ENCODE data around the gene ZNF624.

DNA sequence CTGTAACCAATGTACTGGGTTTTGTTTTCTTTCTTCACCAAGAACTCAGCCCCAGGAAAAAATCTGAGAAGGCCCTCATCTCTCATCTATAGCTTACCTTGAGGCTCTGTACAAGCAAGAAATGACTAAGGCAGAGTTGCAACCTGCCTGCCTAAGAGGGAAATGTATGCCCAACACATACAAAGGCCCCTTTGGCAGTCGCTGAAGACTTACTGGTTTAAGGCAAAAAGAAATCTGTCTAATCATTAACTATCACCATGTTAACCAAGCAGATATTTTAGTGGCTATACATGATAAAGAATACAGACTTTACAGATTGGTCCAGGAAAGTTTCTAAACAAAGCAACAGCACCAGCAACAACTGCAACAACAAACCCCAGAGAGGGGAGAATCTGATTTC, 14.2 kb downstream of the ZNF624 start:
- TF ChIP-seq, protein P1, sequence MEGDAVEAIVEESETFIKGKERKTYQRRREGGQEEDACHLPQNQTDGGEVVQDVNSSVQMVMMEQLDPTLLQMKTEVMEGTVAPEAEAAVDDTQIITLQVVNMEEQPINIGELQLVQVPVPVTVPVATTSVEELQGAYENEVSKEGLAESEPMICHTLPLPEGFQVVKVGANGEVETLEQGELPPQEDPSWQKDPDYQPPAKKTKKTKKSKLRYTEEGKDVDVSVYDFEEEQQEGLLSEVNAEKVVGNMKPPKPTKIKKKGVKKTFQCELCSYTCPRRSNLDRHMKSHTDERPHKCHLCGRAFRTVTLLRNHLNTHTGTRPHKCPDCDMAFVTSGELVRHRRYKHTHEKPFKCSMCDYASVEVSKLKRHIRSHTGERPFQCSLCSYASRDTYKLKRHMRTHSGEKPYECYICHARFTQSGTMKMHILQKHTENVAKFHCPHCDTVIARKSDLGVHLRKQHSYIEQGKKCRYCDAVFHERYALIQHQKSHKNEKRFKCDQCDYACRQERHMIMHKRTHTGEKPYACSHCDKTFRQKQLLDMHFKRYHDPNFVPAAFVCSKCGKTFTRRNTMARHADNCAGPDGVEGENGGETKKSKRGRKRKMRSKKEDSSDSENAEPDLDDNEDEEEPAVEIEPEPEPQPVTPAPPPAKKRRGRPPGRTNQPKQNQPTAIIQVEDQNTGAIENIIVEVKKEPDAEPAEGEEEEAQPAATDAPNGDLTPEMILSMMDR (conservative IDR thresholded peaks at IDR 0.05; ENCODE audit: low read depth, low read length), result no peak
- TF ChIP-seq MXI1 (IDR thresholded peaks at IDR 0.05; ENCODE audit: borderline replicate concordance, low read depth, low read length), result no peak
- no peak for TF ChIP-seq FOS (IDR thresholded peaks at IDR 0.05; ENCODE audit: low read depth, low read length)
- no peak for TF ChIP-seq POLR2A (IDR thresholded peaks at IDR 0.05; ENCODE audit: low read depth, low read length)
- TF ChIP-seq SMC3 (IDR thresholded peaks at IDR 0.05; ENCODE audit: low read depth, low read length), result no peak
- TF ChIP-seq USF2 (IDR thresholded peaks at IDR 0.05; ENCODE audit: low read depth, low read length), result no peak
- no peak for TF ChIP-seq MAFK (IDR thresholded peaks at IDR 0.05; ENCODE audit: low read depth, low read length)
- TF ChIP-seq BHLHE40 (IDR thresholded peaks at IDR 0.05; ENCODE audit: low read depth, low read length), result no peak
- no peak for TF ChIP-seq RAD21 (IDR thresholded peaks at IDR 0.05; ENCODE audit: low read length)
- TF ChIP-seq RCOR1 (IDR thresholded peaks at IDR 0.05; ENCODE audit: insufficient replicate concordance, low read length), result no peak
- TF ChIP-seq RFX5 (IDR thresholded peaks at IDR 0.05; ENCODE audit: low read depth, low read length), result no peak
- no peak for TF ChIP-seq CEBPB (IDR thresholded peaks at IDR 0.05; ENCODE audit: low read depth, low read length)
- TF ChIP-seq, protein P2, sequence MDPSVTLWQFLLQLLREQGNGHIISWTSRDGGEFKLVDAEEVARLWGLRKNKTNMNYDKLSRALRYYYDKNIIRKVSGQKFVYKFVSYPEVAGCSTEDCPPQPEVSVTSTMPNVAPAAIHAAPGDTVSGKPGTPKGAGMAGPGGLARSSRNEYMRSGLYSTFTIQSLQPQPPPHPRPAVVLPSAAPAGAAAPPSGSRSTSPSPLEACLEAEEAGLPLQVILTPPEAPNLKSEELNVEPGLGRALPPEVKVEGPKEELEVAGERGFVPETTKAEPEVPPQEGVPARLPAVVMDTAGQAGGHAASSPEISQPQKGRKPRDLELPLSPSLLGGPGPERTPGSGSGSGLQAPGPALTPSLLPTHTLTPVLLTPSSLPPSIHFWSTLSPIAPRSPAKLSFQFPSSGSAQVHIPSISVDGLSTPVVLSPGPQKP (IDR thresholded peaks at IDR 0.05; ENCODE audit: borderline replicate concordance, low read depth, low read length), result no peak

Measured in IMR-90 (cell line).